ENCODE data around the gene NCBP2. TPM values are rescaled to one million over a fixed set of nuclear protein-coding genes. Genes with fewer than 3 reads are reported as not detected.

NCBP2 gene
- total and polyA plus RNA-seq, 2 donors (not counting 3 experiments of a cell fraction or from before 2014, with no cell fraction given): 31.2 to 76.1 TPM

DNA sequence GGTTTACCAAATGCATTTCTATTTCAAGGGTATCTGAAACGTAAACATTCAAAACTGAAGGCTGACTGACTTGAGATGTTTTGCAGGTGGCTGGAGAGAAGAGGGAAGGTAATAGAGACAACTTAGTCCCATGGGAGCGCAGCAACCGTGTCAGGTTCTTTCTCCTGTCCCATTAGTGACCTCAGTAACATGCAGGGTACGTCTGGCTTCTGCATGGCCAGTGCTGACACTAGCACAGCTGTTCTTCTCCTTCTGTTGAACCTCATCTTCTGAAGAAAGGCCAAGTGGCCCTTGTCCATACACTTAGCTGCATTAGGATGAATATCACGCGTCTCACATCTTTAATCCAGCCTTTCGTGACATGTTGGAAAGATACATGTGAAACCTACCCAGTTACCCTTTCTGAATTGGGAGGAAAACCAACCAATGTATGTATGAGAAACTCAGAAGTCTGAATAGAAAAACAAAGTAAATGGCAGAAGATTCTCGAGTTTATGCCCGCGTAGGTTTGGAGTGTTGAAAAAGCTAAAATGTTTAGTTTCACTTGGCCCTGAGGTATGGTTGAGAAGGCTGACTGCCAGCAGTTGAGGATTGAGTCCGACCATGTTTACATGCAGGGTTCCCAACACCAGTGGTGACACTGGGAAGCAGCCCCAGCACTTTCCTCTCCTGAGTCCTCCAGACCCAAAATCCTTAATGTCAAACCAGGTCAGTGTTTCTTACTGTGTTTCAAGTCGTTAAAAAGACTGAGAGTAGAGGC lies 10.3 kb downstream of the NCBP2 start:
- dilution Hi-C loops (cut with MboI; ENCODE audit: extremely low pct_ligation_motif_present, low sequenced_read_pairs): no loop called here
- Histone ChIP-seq H3K4me3 (replicated peaks in 1 of 3; ENCODE audit: insufficient read depth in 1 of 3, low read depth in 1 of 3, low read length in 3 of 3) (no peak overlapping the region), H3K36me3 (ENCODE audit: control insufficient read depth in 2 of 2, extremely low read depth in 1 of 2, insufficient read depth in 2 of 2, low read length in 2 of 2) (peaks cover 16 to 22% of the 10 kb centered on the region in 2 experiments), H3K9me3 (replicated peaks; ENCODE audit: control insufficient read depth, insufficient read depth, low read length) (no peaks in the 10 kb centered on the region), H3K27me3 (ENCODE audit: control insufficient read depth in 2 of 2, insufficient read depth in 2 of 2, low read length in 2 of 2) (no peaks in the 10 kb centered on the region), H3K79me2 (ENCODE audit: control insufficient read depth, insufficient read depth, low read length) (no peaks in the 10 kb centered on the region), H4K20me1 (replicated peaks; ENCODE audit: control insufficient read depth, extremely low read depth, insufficient read depth, low read length) (no peaks in the 10 kb centered on the region), H3K9me1 (replicated peaks; ENCODE audit: control insufficient read depth, extremely low read depth, insufficient read depth, low read length) (no peaks in the 10 kb centered on the region), H2AFZ (ENCODE audit: low read depth, low read length) (no peak overlapping the region), H3K9ac (replicated peaks; ENCODE audit: extremely low read depth, insufficient read depth, low read length) (no peak overlapping the region), H3K4me1 (ENCODE audit: control insufficient read depth, extremely low read depth, insufficient read depth, low read length) (peaks cover 2% of the 10 kb centered on the region), H3K4me2 (ENCODE audit: insufficient read depth, low read length) (no peak overlapping the region), H3K27ac (ENCODE audit: insufficient read depth, low read depth, low read length) (no peak overlapping the region)
- FAIRE-seq: no peak
- POLR2A ChIA-PET: no interaction called here
- intact Hi-C loops (cut with micrococcal nuclease): no loop called here
- BruUV-seq (replicated peaks): no TSS peak
- CTCF ChIA-PET: no interaction called here
- TF ChIP-seq, protein P1, sequence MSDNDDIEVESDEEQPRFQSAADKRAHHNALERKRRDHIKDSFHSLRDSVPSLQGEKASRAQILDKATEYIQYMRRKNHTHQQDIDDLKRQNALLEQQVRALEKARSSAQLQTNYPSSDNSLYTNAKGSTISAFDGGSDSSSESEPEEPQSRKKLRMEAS (IDR thresholded peaks at IDR 0.05; ENCODE audit: insufficient read depth, insufficient read length): no peak
- TF ChIP-seq POLR2AphosphoS5 (IDR thresholded peaks at IDR 0.05; ENCODE audit: insufficient read depth, low read depth, low read length) (no peak), EZH2 (IDR thresholded peaks at IDR 0.05; ENCODE audit: borderline replicate concordance, low read depth, low read length, severe bottlenecking) (no peak), MYC (IDR thresholded peaks at IDR 0.05; ENCODE audit: low read depth, low read length) (no peak), FOS (IDR thresholded peaks at IDR 0.05; ENCODE audit: borderline replicate concordance, insufficient read depth, low read length) (no peak), GATA2 (IDR thresholded peaks at IDR 0.05; ENCODE audit: insufficient read depth, insufficient read length, low read depth, low read length) (no peak), POLR2A (IDR thresholded peaks at IDR 0.05; ENCODE audit: low read depth, low read length) (no peak), JUN (IDR thresholded peaks at IDR 0.05; ENCODE audit: borderline replicate concordance, insufficient read depth, insufficient read length, low read depth) (no peak)
- TF ChIP-seq, protein P2, sequence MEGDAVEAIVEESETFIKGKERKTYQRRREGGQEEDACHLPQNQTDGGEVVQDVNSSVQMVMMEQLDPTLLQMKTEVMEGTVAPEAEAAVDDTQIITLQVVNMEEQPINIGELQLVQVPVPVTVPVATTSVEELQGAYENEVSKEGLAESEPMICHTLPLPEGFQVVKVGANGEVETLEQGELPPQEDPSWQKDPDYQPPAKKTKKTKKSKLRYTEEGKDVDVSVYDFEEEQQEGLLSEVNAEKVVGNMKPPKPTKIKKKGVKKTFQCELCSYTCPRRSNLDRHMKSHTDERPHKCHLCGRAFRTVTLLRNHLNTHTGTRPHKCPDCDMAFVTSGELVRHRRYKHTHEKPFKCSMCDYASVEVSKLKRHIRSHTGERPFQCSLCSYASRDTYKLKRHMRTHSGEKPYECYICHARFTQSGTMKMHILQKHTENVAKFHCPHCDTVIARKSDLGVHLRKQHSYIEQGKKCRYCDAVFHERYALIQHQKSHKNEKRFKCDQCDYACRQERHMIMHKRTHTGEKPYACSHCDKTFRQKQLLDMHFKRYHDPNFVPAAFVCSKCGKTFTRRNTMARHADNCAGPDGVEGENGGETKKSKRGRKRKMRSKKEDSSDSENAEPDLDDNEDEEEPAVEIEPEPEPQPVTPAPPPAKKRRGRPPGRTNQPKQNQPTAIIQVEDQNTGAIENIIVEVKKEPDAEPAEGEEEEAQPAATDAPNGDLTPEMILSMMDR (IDR thresholded peaks at IDR 0.05; ENCODE audit: extremely low read depth in 1 of 2, insufficient read depth in 1 of 2, low read depth in 1 of 2, low read length in 2 of 2): no peak
- DNase-seq (ENCODE audit: low read depth, low spot score): no peak

All from endothelial cell of umbilical vein (primary cell).